ENCODE results near the gene STRADB. TPM values are rescaled to one million over a fixed set of nuclear protein-coding genes. Genes with fewer than 3 reads are reported as not detected.

Gene STRADB
- total and polyA plus RNA-seq, 2 experiments from 2014 or later, result 35.9 to 37.1 TPM

GRCh38 chr2:201464547-201464946 lies 13.0 kb downstream of the STRADB start (continued):
- no peak for TF ChIP-seq ZNF462 (CRISPR knock-in tag; IDR thresholded peaks at IDR 0.05)

GRCh38 chr2:201465524-201465971 lies 14.0 kb downstream of the STRADB start:
- H3K4me1 ChIP-seq (ENCODE audit: insufficient read depth), result no peaks in the 10 kb centered on the region
- H3K27me3 Mint-ChIP-seq (ENCODE audit: insufficient read depth, low read depth, poor library complexity), result no peaks in the 10 kb centered on the region
- H3K4me3 ChIP-seq, result no peak overlapping the region
- no peaks in the 10 kb centered on the region for H3K27me3 ChIP-seq (ENCODE audit: insufficient read depth)
- H3K9me3 Mint-ChIP-seq, result no peaks in the 10 kb centered on the region
- H3K4me3 Mint-ChIP-seq, result no peak overlapping the region
- peaks cover 2% of the 10 kb centered on the region; the same call in 2 of the 3 replicates for H3K4me1 Mint-ChIP-seq
- no peaks in the 10 kb centered on the region for H3F3A ChIP-seq (replicated peaks; ENCODE audit: low read depth)
- no peak overlapping the region for H3K4me2 ChIP-seq
- no peaks in the 10 kb centered on the region for H4K20me1 ChIP-seq (replicated peaks; ENCODE audit: insufficient read depth)
- no peak overlapping the region for H3K27ac Mint-ChIP-seq
- no peaks in the 10 kb centered on the region for H3K79me2 ChIP-seq (replicated peaks; ENCODE audit: insufficient read depth)
- H2AFZ ChIP-seq, result no peak overlapping the region
- H3K27ac ChIP-seq (ENCODE audit: low read depth), result no peak overlapping the region
- H3K9me2 ChIP-seq (ENCODE audit: insufficient read depth), result no peaks in the 10 kb centered on the region
- no peak for DNase-seq (ENCODE audit: low spot score)
- no peaks in the 10 kb centered on the region; the same call in 1 of the 2 replicates for H3K36me3 ChIP-seq (ENCODE audit: insufficient read depth)
- peaks cover 17% of the 10 kb centered on the region for H3K36me3 Mint-ChIP-seq (ENCODE audit: low read depth)
- ATAC-seq, result no peak; the same call in 2 of the 3 replicates
- TF ChIP-seq, protein P1, sequence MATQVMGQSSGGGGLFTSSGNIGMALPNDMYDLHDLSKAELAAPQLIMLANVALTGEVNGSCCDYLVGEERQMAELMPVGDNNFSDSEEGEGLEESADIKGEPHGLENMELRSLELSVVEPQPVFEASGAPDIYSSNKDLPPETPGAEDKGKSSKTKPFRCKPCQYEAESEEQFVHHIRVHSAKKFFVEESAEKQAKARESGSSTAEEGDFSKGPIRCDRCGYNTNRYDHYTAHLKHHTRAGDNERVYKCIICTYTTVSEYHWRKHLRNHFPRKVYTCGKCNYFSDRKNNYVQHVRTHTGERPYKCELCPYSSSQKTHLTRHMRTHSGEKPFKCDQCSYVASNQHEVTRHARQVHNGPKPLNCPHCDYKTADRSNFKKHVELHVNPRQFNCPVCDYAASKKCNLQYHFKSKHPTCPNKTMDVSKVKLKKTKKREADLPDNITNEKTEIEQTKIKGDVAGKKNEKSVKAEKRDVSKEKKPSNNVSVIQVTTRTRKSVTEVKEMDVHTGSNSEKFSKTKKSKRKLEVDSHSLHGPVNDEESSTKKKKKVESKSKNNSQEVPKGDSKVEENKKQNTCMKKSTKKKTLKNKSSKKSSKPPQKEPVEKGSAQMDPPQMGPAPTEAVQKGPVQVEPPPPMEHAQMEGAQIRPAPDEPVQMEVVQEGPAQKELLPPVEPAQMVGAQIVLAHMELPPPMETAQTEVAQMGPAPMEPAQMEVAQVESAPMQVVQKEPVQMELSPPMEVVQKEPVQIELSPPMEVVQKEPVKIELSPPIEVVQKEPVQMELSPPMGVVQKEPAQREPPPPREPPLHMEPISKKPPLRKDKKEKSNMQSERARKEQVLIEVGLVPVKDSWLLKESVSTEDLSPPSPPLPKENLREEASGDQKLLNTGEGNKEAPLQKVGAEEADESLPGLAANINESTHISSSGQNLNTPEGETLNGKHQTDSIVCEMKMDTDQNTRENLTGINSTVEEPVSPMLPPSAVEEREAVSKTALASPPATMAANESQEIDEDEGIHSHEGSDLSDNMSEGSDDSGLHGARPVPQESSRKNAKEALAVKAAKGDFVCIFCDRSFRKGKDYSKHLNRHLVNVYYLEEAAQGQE (IDR thresholded peaks at IDR 0.05; ENCODE audit: unreplicated experiment), result no peak
- TF ChIP-seq JUNB (IDR thresholded peaks at IDR 0.05; ENCODE audit: unreplicated experiment) (no peak), POLR2AphosphoS5 (IDR thresholded peaks at IDR 0.05; ENCODE audit: low read depth) (no peak), ZNF114 (CRISPR knock-in tag; IDR thresholded peaks at IDR 0.05) (no peak), ZNF462 (CRISPR knock-in tag; IDR thresholded peaks at IDR 0.05) (no peak), ZNF331 (CRISPR knock-in tag; IDR thresholded peaks at IDR 0.05; ENCODE audit: low read depth) (no peak)
